HG03066 (cell line): Measurements from ENCODE around the gene NR2F6.

ENCODE experiments used
- ATAC-seq: cut with Tn5 transposase; IDR thresholded peaks from one replicate; pipeline ENCODE4 v1.9.1; 2021; ENCODE audit warnings: low read depth; ENCODE audit not compliant: unreplicated experiment

Gene NR2F6

GRCh38 chr19:17264641-17264979 lies 18.9 kb upstream of the NR2F6 start, which contains the start of gene USHBP1:
Gene USHBP1 (minus strand): TSS chr19:17264745. CDS start chr19:17264299, 446 bp downstream.
- ATAC-seq, result no peak

- ATAC-seq, result no peak
Measured at GRCh38 chr19:17263712-17264640, 18.3 kb upstream of the NR2F6 start.

- no peak for ATAC-seq
Measured at GRCh38 chr19:17262557-17262956, 16.8 kb upstream of the NR2F6 start.

GRCh38 chr19:17260842-17261325 lies 15.2 kb upstream of the NR2F6 start:
- ATAC-seq, result no peak

GRCh38 chr19:17259934-17260333 lies 14.2 kb upstream of the NR2F6 start:
- no peak for ATAC-seq

GRCh38 chr19:17259118-17259780 lies 13.5 kb upstream of the NR2F6 start:
- ATAC-seq, result no peak

- no peak for ATAC-seq
Measured at GRCh38 chr19:17256130-17256529, 10.4 kb upstream of the NR2F6 start.

- no peak for ATAC-seq
Measured at GRCh38 chr19:17255150-17255621, 9.5 kb upstream of the NR2F6 start.

GRCh38 chr19:17254636-17255035 lies 8.9 kb upstream of the NR2F6 start:
- no peak for ATAC-seq

GRCh38 chr19:17249887-17250548 lies 4.3 kb upstream of the NR2F6 start:
- no peak for ATAC-seq

- no peak for ATAC-seq
Measured at GRCh38 chr19:17248011-17248776, 2.5 kb upstream of the NR2F6 start.

GRCh38 chr19:17246681-17247425 lies 1.1 kb upstream of the NR2F6 start:
- ATAC-seq, result no peak

GRCh38 chr19:17244618-17245534 lies 843 bp downstream of the NR2F6 start:
- no peak for ATAC-seq

- ATAC-seq, result no peak
Measured at GRCh38 chr19:17243830-17244617, 1.7 kb downstream of the NR2F6 start.

GRCh38 chr19:17243211-17243829 lies 2.4 kb downstream of the NR2F6 start:
- no peak for ATAC-seq

GRCh38 chr19:17242431-17243208 lies 3.1 kb downstream of the NR2F6 start:
- ATAC-seq, result no peak
